Uterus (tissue), 4 donors: ENCODE results near the gene ADAMTSL1. TPM values are rescaled to one million over a fixed set of nuclear protein-coding genes. Genes with fewer than 3 reads are reported as not detected.

Experiments
- DNase-seq, 2 donors: peaks; one replicate each; pipeline ENCODE4 v3.0.0-alpha.2; 2019 to 2020
- H3K27ac ChIP-seq, 2 donors: fragments of 200-600 bp; sonication (generic); 1 replicate in 1 of 2; 2 replicates in 1 of 2; pipeline ENCODE4 v1.5.1; 2016 to 2018
- H3K27me3 ChIP-seq, 2 donors: fragments of 200-600 bp; sonication (generic); one replicate each; pipeline ENCODE4 v1.5.1; 2018 to 2019; ENCODE audit warnings: control low read depth in 1 of 2
- H3K36me3 ChIP-seq, 2 donors: fragments of 200-600 bp; sonication (generic); one replicate each; pipeline ENCODE4 v1.5.1; 2019; ENCODE audit warnings: control low read depth in 1 of 2
- H3K4me1 ChIP-seq, 2 donors: fragments of 200-600 bp; sonication (generic); one replicate each; pipeline ENCODE4 v1.5.1; 2018 to 2019; ENCODE audit warnings: control low read depth in 1 of 2
- H3K4me3 ChIP-seq, 2 donors: fragments of 200-600 bp; sonication (generic); 1 replicate in 1 of 2; 2 replicates in 1 of 2; pipeline ENCODE4 v1.5.1; 2018 to 2019; ENCODE audit warnings: mild to moderate bottlenecking in 1 of 2
- H3K9me3 ChIP-seq, 2 donors: fragments of 200-600 bp; sonication (generic); one replicate each; pipeline ENCODE4 v1.5.1; 2019; ENCODE audit warnings: control low read depth in 1 of 2
- POLR2A ChIP-seq, 2 donors: fragments of 450-650 bp; IDR thresholded peaks; one replicate each; pipeline ENCODE4 v1.6.1; 2016; ENCODE audit warnings: antibody characterized with exemption in 2 of 2, mild to moderate bottlenecking in 1 of 2, moderate library complexity in 1 of 2
- intact Hi-C: fragments of 100-400 bp; cut with DNase I; formaldehyde crosslinking; loops from one replicate; pipeline ENCODE4 v1.15.1; 2023; ENCODE audit warnings: low total_unique reads
- total RNA-seq, 4 donors: library from RNA; depleted of rRNA in 3 of 4; stranded (reverse); fragments of >200 nt in 3 of 4; gene quantifications; one replicate each; pipeline versions ENCODE4 v1.1.0 to v1.2.4, GENCODE V29; 2014 to 2023
- TF ChIP-seq, protein P1 (sequence below), 4 experiments: fragments of 200-600 bp in 2 of 4; fragments of 450-650 bp in 2 of 4; sonication (generic) in 2 of 4; IDR thresholded peaks; one replicate each; pipeline ENCODE4 v1.5.1; 2016 to 2019; ENCODE audit warnings: antibody characterized with exemption in 4 of 4, mild to moderate bottlenecking in 2 of 4, moderate library complexity in 1 of 4
- donor health status: DM: yes; HTN: yes; CAD: no.

Gene ADAMTSL1
- total RNA-seq, 4 donors from 2014 or later, result 30.0 to 186 (median 138) TPM

DNA sequence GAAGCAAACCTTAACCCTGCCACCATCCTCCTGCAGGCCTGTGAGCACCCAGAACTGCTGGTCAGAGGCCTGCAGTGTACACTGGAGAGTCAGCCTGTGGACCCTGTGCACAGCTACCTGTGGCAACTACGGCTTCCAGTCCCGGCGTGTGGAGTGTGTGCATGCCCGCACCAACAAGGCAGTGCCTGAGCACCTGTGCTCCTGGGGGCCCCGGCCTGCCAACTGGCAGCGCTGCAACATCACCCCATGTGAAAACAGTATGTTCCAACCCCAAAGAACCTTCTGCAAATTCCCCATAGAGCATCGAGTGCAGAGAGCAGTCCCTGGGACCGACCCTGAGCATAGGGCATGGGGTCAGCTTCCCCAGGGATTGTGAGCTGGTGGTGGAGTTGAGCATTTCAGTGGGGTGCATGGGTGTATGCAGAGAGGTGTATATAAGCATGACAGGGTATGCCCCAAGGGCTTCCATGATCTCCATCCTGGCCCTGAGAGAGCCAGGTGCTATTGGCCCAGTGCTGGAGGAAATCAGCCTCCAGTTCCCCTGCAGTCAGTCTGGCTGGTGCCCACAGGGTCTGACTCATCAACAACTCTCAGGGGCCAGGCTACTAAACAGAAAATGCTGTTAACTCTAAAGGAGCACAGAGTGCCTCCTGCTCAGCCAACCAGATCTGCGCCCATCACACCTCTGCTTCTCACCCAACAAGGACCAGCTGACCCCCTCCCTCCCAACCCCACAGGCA is 432.9 kb downstream of the ADAMTSL1 start:
- no peaks in the 10 kb centered on the region for H3K36me3 ChIP-seq
- H3K4me3 ChIP-seq, result no peak overlapping the region
- TF ChIP-seq, protein P1, sequence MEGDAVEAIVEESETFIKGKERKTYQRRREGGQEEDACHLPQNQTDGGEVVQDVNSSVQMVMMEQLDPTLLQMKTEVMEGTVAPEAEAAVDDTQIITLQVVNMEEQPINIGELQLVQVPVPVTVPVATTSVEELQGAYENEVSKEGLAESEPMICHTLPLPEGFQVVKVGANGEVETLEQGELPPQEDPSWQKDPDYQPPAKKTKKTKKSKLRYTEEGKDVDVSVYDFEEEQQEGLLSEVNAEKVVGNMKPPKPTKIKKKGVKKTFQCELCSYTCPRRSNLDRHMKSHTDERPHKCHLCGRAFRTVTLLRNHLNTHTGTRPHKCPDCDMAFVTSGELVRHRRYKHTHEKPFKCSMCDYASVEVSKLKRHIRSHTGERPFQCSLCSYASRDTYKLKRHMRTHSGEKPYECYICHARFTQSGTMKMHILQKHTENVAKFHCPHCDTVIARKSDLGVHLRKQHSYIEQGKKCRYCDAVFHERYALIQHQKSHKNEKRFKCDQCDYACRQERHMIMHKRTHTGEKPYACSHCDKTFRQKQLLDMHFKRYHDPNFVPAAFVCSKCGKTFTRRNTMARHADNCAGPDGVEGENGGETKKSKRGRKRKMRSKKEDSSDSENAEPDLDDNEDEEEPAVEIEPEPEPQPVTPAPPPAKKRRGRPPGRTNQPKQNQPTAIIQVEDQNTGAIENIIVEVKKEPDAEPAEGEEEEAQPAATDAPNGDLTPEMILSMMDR (IDR thresholded peaks at IDR 0.05), result no peak
- no peak for TF ChIP-seq POLR2A (IDR thresholded peaks at IDR 0.05)
- no peak overlapping the region for H3K27ac ChIP-seq
- DNase-seq, result no peak
- H3K9me3 ChIP-seq, result no peaks in the 10 kb centered on the region
- intact Hi-C loops, result no loop called here
- no peaks in the 10 kb centered on the region for H3K27me3 ChIP-seq
- no peaks in the 10 kb centered on the region for H3K4me1 ChIP-seq

- Histone ChIP-seq H3K27ac (no peak overlapping the region), H3K36me3 (no peaks in the 10 kb centered on the region), H3K27me3 (no peaks in the 10 kb centered on the region), H3K9me3 (no peaks in the 10 kb centered on the region), H3K4me1 (no peaks in the 10 kb centered on the region), H3K4me3 (no peak overlapping the region)
- DNase-seq, result no peak
- intact Hi-C loops, result no loop called here
- no peak for TF ChIP-seq POLR2A (IDR thresholded peaks at IDR 0.05)
- TF ChIP-seq, protein P1 (IDR thresholded peaks at IDR 0.05), result no peak
Observed at GRCh38 chr9:18907927-18908625, 434.1 kb downstream of the ADAMTSL1 start.

DNA sequence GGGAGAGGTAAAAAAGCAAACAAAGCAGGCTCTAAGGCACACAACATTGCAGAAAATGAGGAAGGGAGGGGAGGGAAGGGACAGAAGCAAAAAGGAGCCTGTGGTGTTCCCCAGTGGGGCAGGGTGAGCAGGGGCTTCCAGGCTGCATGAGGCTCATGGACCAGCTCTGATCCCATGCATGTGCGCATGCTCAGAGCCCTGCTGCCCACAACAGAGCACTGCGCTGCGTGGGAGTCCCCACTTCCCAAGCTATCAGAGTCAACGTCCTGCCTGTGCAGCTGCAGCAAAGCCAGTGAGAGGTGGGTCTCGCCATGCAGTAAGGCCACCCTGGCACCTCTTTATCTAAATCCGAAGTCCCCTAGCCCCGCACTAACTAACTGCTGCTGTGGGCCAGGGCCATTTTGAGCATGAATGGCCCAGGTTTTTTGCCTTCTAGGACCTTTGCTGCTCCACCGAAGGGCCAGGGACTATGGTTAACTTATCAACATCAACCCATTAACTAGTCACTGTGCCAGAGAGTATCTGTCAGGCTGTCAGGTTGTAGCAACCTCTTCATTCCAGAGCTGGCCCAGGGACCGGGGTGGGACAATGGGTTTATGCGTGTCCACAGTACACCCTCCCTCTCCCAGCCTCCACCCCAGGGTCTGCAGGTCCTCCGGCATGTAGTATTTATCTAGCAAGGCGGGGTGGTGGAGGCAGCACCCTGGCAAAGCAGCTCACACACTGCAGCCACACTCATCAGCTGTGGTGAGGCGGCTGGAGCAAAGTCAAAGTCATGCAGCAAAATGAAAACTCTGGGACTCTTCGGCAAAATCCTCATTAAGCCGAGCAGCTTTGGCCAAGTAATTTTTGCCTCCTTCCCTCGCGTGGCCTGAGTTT is 435.4 kb downstream of the ADAMTSL1 start:
- TF ChIP-seq, protein P1 (IDR thresholded peaks at IDR 0.05), result no peak
- TF ChIP-seq POLR2A (IDR thresholded peaks at IDR 0.05), result no peak
- no peak overlapping the region for H3K27ac ChIP-seq

DNA sequence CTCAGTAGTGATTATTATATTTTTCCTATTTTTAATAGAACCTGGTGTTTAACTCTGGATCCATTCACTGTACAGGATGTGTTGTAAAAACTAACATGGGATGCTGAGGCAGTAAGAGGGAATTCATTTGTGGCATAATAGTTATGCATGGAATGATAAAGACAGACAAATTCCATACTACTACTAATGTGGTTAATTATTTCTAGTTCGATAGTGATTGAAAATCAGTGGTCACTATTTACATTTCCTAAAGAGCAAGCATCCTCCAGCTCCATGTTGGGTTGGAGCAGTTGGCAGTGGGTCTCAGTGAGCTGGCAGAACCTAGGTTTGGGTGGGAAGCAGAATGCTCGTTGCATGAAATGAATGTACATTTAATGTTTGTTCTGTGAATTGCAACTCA is 436.5 kb downstream of the ADAMTSL1 start:
- no peaks in the 10 kb centered on the region for H3K4me1 ChIP-seq
- no peak overlapping the region for H3K27ac ChIP-seq
- TF ChIP-seq POLR2A (IDR thresholded peaks at IDR 0.05), result no peak
- TF ChIP-seq, protein P1 (IDR thresholded peaks at IDR 0.05), result no peak
- H3K4me3 ChIP-seq, result no peak overlapping the region
- intact Hi-C loops, result no loop called here
- no peaks in the 10 kb centered on the region for H3K36me3 ChIP-seq
- DNase-seq, result no peak
- H3K9me3 ChIP-seq, result no peaks in the 10 kb centered on the region
- H3K27me3 ChIP-seq, result no peaks in the 10 kb centered on the region

More for the DNA sequence above, 435.4 kb downstream of the ADAMTSL1 start:
- intact Hi-C loops, result no loop called here
- no peaks in the 10 kb centered on the region for H3K27me3 ChIP-seq
- DNase-seq, result no peak
- H3K4me3 ChIP-seq, result no peak overlapping the region
- no peaks in the 10 kb centered on the region for H3K4me1 ChIP-seq
- no peaks in the 10 kb centered on the region for H3K36me3 ChIP-seq
- H3K9me3 ChIP-seq, result no peaks in the 10 kb centered on the region
